IMR-90 (cell line): ENCODE results near the gene MBOAT2. TPM values are rescaled to one million over a fixed set of nuclear protein-coding genes. Genes with fewer than 3 reads are reported as not detected.
"Not testable (repeated sequence)": the region's sequence is repeated elsewhere in the genome, so short reads cannot be mapped to it uniquely, and the experiment has no call there.

Source experiments
- ATAC-seq: fragments of 200-7000 bp; cut with Tn5 transposase; 2 replicates; pipeline ENCODE4 v1.9.1; 2020; ENCODE audit warnings: low read depth, mild to moderate bottlenecking, moderate library complexity
- BruUV-seq: library from RNA; stranded (reverse); fragments of 400-500 nt; replicated peaks from 2 replicates; lab custom pipeline; 2021; lab: Mats Ljungman, UMichigan
- CTCF ChIA-PET: fragments of 300-600 bp; formaldehyde crosslinking; extraction: SDS; loops from one replicate; lab custom pipeline; 2021; ENCODE audit warnings: antibody characterized with exemption; lab: Yijun Ruan, JAX
- POLR2A ChIA-PET: fragments of 300-600 bp; sonication (Branson Sonifier 250); formaldehyde crosslinking; loops from one replicate; lab custom pipeline; 2022; ENCODE audit warnings: antibody characterized with exemption; ENCODE audit not compliant: unreplicated experiment; lab: Charles Lee
- DNase-seq: peaks from one replicate; pipeline ENCODE4 v3.0.0; 2013
- H2AFZ ChIP-seq: replicated peaks from 2 replicates; pipeline ENCODE3; 2013; ENCODE audit warnings: low read length, mild to moderate bottlenecking; ENCODE audit not compliant: poor library complexity
- H2AK5ac ChIP-seq: 2 replicates; pipeline ENCODE4 v1.6.1; 2013; ENCODE audit warnings: low read depth, low read length, inconsistent platforms
- H2AK9ac ChIP-seq: replicated peaks from 2 replicates; pipeline ENCODE3; 2013; ENCODE audit warnings: mild to moderate bottlenecking, low read depth, low read length, moderate library complexity; ENCODE audit not compliant: poor library complexity
- H2BK120ac ChIP-seq: 2 replicates; pipeline ENCODE4 v1.6.1; 2013; ENCODE audit warnings: low read depth, low read length, inconsistent platforms
- H2BK15ac ChIP-seq: 3 replicates; pipeline ENCODE4 v1.6.1; 2013; ENCODE audit warnings: low read depth, low read length, inconsistent platforms
- H2BK20ac ChIP-seq: 2 replicates; pipeline ENCODE4 v1.6.1; 2013; ENCODE audit warnings: low read depth, mild to moderate bottlenecking, inconsistent platforms, low read length, moderate library complexity
- H2BK5ac ChIP-seq: 2 replicates; pipeline ENCODE4 v1.6.1; 2013; ENCODE audit warnings: mild to moderate bottlenecking, low read depth, low read length, inconsistent platforms; ENCODE audit not compliant: poor library complexity, severe bottlenecking
- H3K14ac ChIP-seq: replicated peaks from 2 replicates; pipeline ENCODE4 v1.6.1; 2013; ENCODE audit warnings: low read depth, low read length, inconsistent platforms
- H3K18ac ChIP-seq: 2 replicates; pipeline ENCODE4 v1.6.1; 2013; ENCODE audit warnings: low read depth, low read length, control low read depth
- H3K23ac ChIP-seq: 2 replicates; pipeline ENCODE4 v1.6.1; 2013; ENCODE audit warnings: low read depth, low read length, inconsistent platforms
- H3K27ac ChIP-seq: 2 replicates; pipeline ENCODE4 v1.5.1; 2013; ENCODE audit warnings: mild to moderate bottlenecking, control low read depth, low read length; ENCODE audit not compliant: insufficient read depth
- H3K27me3 ChIP-seq: 2 replicates; pipeline ENCODE4 v1.6.1; 2013; ENCODE audit warnings: low read length; ENCODE audit not compliant: control insufficient read depth, insufficient read depth
- H3K36me3 ChIP-seq: 2 replicates; pipeline ENCODE4 v1.6.1; 2013; ENCODE audit warnings: low read length, mixed read lengths; ENCODE audit not compliant: control insufficient read depth, insufficient read depth
- H3K4ac ChIP-seq: 2 replicates; pipeline ENCODE4 v1.6.1; 2013; ENCODE audit warnings: low read depth, low read length, inconsistent platforms
- H3K4me1 ChIP-seq: 2 replicates; pipeline ENCODE4 v1.6.1; 2013; ENCODE audit warnings: low read length, mixed read lengths; ENCODE audit not compliant: control insufficient read depth, insufficient read depth
- H3K4me2 ChIP-seq: 2 replicates; pipeline ENCODE4 v1.6.1; 2013; ENCODE audit warnings: low read depth, mild to moderate bottlenecking, control low read depth, low read length, moderate library complexity
- H3K4me3 ChIP-seq: 2 replicates; pipeline ENCODE4 v1.5.1; 2013; ENCODE audit warnings: low read depth, mild to moderate bottlenecking, control low read depth, low read length, moderate library complexity; ENCODE audit not compliant: insufficient read depth
- H3K56ac ChIP-seq: 2 replicates; pipeline ENCODE4 v1.6.1; 2013; ENCODE audit warnings: low read length, inconsistent platforms; ENCODE audit not compliant: insufficient read depth; ENCODE audit errors: extremely low read depth
- H3K79me1 ChIP-seq, 2 experiments: 2 replicates each; pipeline ENCODE4 v1.6.1; 2013; ENCODE audit warnings: low read length in 2 of 2, inconsistent platforms in 1 of 2, low read depth in 1 of 2
- H3K9ac ChIP-seq: 2 replicates; pipeline ENCODE4 v1.6.1; 2013; ENCODE audit warnings: low read depth, low read length, control low read depth
- H3K9me1 ChIP-seq: 2 replicates; pipeline ENCODE4 v1.6.1; 2013; ENCODE audit warnings: low read length, inconsistent platforms; ENCODE audit not compliant: insufficient read depth
- H3K9me3 ChIP-seq: 2 replicates; pipeline ENCODE4 v1.6.1; 2013; ENCODE audit warnings: low read length; ENCODE audit not compliant: control insufficient read depth, insufficient read depth
- H4K20me1 ChIP-seq: 2 replicates; pipeline ENCODE4 v1.6.1; 2013; ENCODE audit warnings: low read length, inconsistent platforms; ENCODE audit not compliant: insufficient read depth
- H4K5ac ChIP-seq: 2 replicates; pipeline ENCODE4 v1.6.1; 2013; ENCODE audit warnings: mild to moderate bottlenecking, low read depth, low read length, control low read depth
- H4K8ac ChIP-seq, 2 experiments: 2 replicates each; pipeline ENCODE4 v1.6.1; 2013; ENCODE audit warnings: low read depth in 2 of 2, low read length in 2 of 2, control low read depth in 1 of 2, inconsistent platforms in 1 of 2
- H4K91ac ChIP-seq: 2 replicates; pipeline ENCODE4 v1.6.1; 2013; ENCODE audit warnings: low read depth, low read length, inconsistent platforms; ENCODE audit not compliant: insufficient read depth
- WGBS, 2 experiments: methylation state at CpG; one replicate each; pipeline versions ENCODE4 v1.1.5 to v1.1.7; 2013; ENCODE audit warnings: missing lambda C conversion rate in 2 of 2; ENCODE audit not compliant: insufficient read length in 1 of 2; ENCODE audit errors: extremely low coverage in 2 of 2; 5-methylcytosine and 5-hydroxymethylcytosine counted together
- dilution Hi-C: fragments of 300-500 bp; cut with HindIII; formaldehyde crosslinking; loops from one replicate; pipeline ENCODE4 v1.14.3; 2018; ENCODE audit warnings: low sequenced_read_pairs; ENCODE audit not compliant: unreplicated experiment
- in situ Hi-C: fragments of 300-500 bp; cut with MboI; formaldehyde crosslinking; loops from 3 replicates; pipeline ENCODE4 v1.14.3; 2019; ENCODE audit warnings: low sequenced_read_pairs, inconsistent platforms, mixed read lengths
- intact Hi-C: fragments of 100-400 bp; cut with micrococcal nuclease; formaldehyde crosslinking; loops from 2 replicates; pipeline ENCODE4 v1.10.0; 2022
- polyA plus RNA-seq, 3 experiments: library from polyadenylated mRNA; depleted of rRNA; stranded (reverse); fragments of >200 nt; gene quantifications; 2 replicates each; pipeline ENCODE4 v1.2.3, GENCODE V29; 2012; ENCODE audit warnings: low replicate concordance in 1 of 3
- total RNA-seq: library from RNA; depleted of rRNA; stranded (reverse); fragments of >200 nt; gene quantifications from 2 replicates; pipeline ENCODE4 v1.2.3, GENCODE V29; 2012

MBOAT2 gene
- total and polyA plus RNA-seq, 2 of the 4 experiments (the other 2 are of a cell fraction): 33.9 to 102 TPM

DNA sequence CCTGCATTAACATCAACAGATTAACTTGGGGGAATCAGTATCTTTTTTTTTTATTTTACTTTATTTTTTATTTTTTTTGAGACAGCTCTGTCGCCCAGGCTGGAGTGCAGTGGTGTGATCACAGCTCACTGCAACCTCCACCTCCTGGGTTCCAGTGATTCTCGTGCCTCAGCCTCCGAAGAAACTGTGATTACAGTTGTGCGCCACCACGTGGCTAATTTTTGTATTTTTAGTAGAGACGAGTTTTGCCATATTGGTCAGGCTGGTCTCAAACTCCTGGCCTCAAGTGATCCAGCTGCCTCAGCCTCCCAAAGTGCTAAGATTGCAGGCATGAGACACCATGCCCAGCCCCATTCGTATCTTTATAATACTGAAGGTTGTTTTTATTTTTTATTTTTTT is 99.6 kb downstream of the MBOAT2 start:
- intact Hi-C loops, ATAC-seq, H3K9me3 ChIP-seq, H3K4me2 ChIP-seq, H3K27me3 ChIP-seq, H3K56ac ChIP-seq, H3K23ac ChIP-seq, H3K4me3 ChIP-seq, BruUV-seq, H2AK9ac ChIP-seq, H3K27ac ChIP-seq, POLR2A ChIA-PET, H2BK20ac ChIP-seq, H3K9me1 ChIP-seq, H2AFZ ChIP-seq, H3K14ac ChIP-seq, H2BK15ac ChIP-seq, H3K4me1 ChIP-seq, H4K5ac ChIP-seq, H4K91ac ChIP-seq, H3K4ac ChIP-seq, H2BK5ac ChIP-seq, H4K20me1 ChIP-seq, H3K18ac ChIP-seq, in situ Hi-C loops, H3K79me1 ChIP-seq, H2BK120ac ChIP-seq, H4K8ac ChIP-seq, DNase-seq, H3K9ac ChIP-seq, H2AK5ac ChIP-seq, dilution Hi-C loops: not testable (repeated sequence)
- CTCF ChIA-PET: interaction anchor here (0.7 kb wide), 1 partner anchor 9 kb away, joined by 3 read pairs; no protein-coding TSS in a partner anchor
- WGBS, 2 experiments: 100% methylated on average over 1 of the region's 7 CpGs; no CpG with 5 or more reads in 1 of the 2 experiments
- peaks cover 16% of the 10 kb centered on the region for H3K36me3 ChIP-seq
